CMK (cell line): ENCODE results near the gene UNC5A.

Source experiments
- DNase-seq: peaks from one replicate; pipeline ENCODE4 v3.0.0-alpha.2; 2010; ENCODE audit warnings: low read depth

The UNC5A gene

DNA sequence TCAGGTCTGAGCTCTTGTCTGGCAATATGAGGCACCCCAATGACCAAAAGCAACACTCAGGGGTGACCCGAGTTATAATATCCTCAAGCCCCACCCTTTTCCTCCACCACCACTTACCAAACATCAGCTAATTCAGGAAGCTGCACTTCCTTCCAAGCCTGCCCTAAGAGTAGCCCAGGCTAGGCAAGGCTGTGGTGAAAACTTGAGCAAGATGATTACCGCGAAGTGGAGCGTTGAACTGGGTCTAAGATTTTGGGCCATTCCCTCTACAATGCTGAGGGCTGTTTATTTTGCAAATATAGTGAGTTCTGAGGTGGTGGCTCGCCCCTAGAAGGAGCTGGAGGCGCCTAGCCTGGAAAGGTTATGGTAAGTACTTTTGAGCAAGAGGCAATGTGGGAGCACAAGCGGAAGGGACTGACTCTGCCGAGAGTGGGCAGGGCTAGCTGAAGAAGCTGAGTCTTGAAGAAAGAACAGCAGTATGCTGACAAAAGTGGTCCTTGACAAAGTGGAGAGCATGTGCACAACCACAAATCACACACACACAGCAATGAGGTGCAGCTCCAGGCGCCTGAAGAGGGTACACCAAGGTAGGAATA is 89.0 kb downstream of the UNC5A start, which contains the start of gene HK3:
Gene HK3, minus strand, starts transcription at position 51 of the 596 bp plus-strand sequence. CDS start 3,187 bp downstream, outside the sequence.
- no peak for DNase-seq

DNA sequence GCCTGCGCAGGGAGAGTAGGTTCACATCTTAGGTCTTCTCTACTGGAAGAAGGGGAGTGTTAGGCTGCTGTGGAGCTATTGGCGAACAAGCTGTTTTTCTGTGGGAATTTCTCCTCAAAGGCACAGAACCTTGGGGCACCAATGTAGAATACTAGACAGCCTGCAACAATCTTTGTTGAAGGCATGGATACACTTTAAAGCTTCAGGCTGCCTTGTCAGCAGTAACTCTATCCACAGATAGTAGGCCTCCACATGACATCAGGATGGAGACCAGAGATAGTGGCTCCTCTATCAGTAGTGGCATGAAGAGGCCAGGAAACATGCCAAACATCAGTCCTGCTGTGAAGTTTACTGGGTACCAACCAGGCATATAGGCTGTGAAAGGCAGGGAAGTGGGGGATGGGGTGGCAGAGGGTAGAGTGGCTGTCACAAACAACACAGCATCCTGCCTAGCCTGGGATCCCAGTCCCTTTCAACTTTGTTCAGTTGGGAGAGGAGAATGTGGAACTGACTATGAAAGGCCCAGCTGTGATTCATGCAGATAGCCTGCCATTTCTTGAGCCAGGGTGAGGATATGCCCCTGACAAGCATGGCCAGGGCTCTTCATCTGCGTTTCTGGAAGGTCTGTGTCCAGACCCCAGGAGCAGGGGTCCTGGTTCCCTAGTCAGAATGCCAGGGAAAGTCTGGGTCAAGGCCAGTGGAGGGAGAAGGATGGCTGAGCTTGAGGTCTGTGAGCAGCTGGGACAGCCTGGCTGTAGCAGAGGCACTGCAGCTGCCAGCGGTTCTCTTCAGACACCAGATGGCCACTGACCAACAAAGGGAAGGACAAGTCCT is 89.8 kb downstream of the UNC5A start:
- DNase-seq: no peak

DNA sequence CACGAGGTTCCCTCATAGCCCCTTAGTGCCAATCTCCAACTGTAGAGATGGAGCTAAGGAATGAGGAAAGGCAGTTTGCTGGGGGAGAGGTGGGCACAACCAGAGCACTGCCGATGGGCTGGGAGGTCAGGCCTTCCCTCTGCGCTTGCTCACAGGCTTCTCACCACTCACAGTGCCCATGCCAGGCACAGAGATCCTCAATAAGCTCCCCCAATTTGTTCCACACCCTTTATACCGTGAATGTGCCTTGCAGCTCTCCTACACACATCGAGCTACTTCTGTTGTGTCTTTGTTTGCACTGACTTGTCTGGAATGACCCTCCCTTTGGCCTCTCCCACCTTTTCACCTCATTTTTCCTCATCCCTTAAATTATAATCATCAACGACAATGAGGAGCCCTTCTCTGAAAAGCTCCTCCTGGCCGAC is 90.4 kb downstream of the UNC5A start:
- DNase-seq: no peak

DNA sequence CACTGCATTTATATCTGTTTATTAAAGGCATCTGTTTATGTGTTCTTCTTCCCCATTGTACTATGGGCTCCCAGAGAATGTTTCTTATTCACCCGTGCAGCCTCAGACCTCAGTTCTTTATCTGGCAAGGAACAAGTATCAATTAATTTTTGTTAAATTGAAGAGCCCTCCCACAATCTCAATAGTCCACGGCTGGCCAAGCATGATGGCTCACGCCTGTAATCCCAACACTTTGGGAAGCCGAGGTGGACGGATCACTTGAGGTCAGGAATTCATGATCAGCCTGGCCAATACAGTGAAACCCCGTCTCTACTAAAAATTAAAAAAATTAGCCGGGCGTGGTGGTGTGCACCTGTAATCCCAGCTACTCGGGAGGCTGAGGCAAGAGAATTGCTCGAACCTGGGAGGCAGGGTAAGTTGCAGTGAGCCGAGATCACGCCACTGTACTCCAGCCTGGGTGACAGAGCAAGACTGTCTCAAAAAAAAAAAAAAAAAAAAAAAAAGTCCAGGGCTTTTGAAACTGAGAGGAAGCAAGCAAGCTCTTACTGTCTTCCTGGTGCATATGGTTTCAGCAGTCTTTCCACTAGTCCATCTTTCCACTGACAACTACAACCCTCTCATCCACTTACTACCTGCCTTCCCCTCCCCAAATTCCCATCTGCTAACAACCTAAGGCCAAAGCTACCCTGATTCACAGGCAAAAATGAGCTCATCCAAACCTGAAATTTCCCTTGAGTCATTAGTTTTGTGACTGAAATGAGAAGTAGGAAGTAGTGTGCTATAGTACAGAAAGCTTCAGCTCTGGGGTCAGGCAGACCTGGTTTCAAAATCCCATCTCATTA is 91.1 kb downstream of the UNC5A start:
- DNase-seq: no peak

GRCh38 chr5:176902102-176902814 is 91.9 kb downstream of the UNC5A start:
- DNase-seq: no peak

DNA sequence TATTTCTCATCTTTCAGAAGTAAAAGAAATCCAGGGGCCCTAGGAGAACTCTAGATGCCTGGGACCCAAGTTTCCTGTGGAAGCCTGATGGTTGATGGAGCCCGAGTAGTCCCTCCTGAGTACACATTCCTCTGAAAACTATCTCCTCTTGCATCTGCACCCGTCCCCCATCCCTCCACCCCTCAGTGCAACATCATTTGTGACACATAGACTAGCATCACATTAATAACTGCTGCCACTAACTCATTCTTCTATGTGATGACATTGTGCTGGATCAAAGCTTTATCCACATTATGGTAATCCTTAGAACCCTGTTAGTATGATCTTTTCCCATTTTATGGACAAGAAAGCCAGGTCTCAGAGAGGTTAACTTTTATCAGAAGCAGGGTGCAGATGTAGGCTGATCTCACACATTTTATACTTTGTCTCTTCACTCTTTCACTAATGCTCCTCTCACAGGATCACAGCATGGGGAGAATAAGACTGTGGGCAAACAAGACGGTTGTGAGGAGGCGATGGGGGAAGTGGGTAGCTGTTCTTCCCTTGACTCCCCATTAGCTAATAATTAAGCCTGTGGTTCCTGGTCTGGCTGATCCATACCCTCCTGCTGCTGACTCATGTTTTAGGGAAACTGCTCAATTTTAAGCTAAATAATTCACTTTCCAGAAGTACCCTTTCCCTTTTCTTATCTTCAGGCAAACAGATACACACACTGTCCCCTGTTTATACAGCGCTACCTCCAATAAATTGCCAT is 92.7 kb downstream of the UNC5A start:
- DNase-seq: no peak

DNA sequence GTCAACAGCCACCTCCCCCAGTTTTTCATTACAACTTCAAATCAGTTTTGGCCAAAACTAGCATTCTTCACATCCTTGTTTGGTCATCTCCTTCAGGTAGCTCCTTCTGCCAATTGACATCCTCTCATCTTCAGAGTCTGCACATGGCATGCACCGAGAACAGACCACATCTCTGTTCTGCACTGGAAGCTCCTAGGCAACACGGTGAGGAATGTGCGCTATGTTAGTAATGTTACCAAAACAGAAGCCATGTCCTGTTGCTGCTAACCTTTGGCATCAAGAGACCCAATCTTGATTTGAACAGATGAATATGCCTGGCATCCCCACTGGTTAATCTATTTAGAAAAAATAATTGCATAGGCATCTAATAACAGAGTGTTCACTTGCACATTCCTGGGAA is 93.9 kb downstream of the UNC5A start:
- no peak for DNase-seq

- DNase-seq: no peak
These were observed 95.8 kb downstream of the UNC5A start for GRCh38 chr5:176906126-176906525.

GRCh38 chr5:176906796-176907195 is 96.4 kb downstream of the UNC5A start:
- no peak for DNase-seq

- DNase-seq: no peak
These were observed 98.5 kb downstream of the UNC5A start for GRCh38 chr5:176908675-176909368.

GRCh38 chr5:176912115-176912514 is 101.8 kb downstream of the UNC5A start:
- no peak for DNase-seq

- DNase-seq: no peak
These were observed 105.5 kb downstream of the UNC5A start for GRCh38 chr5:176915906-176916305.

GRCh38 chr5:176916337-176916736 is 106.0 kb downstream of the UNC5A start:
- no peak for DNase-seq

DNA sequence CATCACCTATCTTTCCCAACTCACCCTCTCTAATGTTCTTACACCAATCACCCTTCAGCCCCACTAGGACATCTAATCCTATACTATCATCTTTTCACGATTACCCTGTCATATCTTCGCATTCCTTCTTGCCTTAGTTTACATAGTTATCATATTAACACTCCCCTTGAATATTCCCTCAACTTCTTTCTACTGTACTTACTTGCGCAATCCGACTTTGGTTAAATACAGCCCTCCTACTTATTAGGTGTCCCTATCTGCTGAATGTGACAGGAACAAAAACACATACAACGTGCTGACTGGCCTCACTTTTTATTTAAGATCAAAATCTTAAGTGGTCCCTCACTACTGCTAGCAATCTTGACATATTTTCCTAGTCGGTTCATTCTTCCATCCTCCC is 108.3 kb downstream of the UNC5A start:
- DNase-seq: no peak

DNA sequence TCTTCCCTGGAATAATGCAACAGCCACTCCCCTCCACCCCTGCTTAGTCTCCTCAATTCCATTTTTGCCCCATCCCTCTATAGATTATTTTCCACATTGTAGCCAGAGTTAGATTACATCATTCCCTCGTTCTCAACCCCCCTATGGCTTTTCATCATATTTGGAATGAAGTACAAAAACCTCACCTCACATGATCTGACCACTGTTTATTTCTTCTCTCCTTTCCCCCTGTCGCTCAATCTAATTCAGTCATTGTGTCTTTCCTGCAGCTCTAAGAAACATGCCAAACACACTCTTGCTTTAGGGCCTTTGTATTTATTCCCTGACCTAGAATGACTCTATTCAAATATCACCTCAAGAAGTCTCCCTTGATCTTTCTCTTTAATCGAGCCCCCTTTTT is 111.4 kb downstream of the UNC5A start:
- DNase-seq: no peak

GRCh38 chr5:176922817-176923216 is 112.5 kb downstream of the UNC5A start:
- no peak for DNase-seq

- no peak for DNase-seq
These were observed 117.2 kb downstream of the UNC5A start for GRCh38 chr5:176927562-176927961.

DNA sequence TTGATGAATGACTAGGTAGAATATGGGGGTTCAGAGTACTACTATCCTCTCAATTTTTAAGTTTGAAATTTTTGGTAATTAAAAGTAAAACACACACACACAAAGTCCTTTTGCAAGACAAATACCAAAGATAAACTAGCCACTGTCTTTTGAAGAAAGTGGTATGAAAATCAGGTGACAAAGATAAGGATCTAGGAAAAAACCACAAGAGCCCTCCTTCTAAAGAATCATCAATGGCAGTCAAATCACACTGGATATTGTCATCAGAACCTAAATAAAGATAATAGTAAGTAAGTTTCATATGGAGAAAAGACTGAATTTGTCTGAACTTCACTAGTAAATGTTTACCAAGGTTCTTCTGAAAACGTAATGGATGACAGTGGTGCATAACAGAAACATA is 119.3 kb downstream of the UNC5A start:
- no peak for DNase-seq
